ENCODE measurements around the gene VAV3.
A peak's percentile ranks its signal among the peaks of the same experiment; 100 is the strongest.
"Not testable (repeated sequence)": the region's sequence is repeated elsewhere in the genome, so short reads cannot be mapped to it uniquely, and the experiment has no call there.

Gene VAV3

GRCh38 chr1:107897438-107898345 lies 67.3 kb downstream of the VAV3 start:
- H3K4me3 ChIP-seq, result no peak overlapping the region
- peak overlapping the region in 4 of 21 experiments; percentile 20 to 45 (median 28) for H3K27ac ChIP-seq

GRCh38 chr1:107896936-107897335 lies 68.0 kb downstream of the VAV3 start:
- no peak overlapping the region for H3K4me3 ChIP-seq
- peak overlapping the region in 1 of 21 experiments; percentile 45 for H3K27ac ChIP-seq

GRCh38 chr1:107896401-107896800 lies 68.6 kb downstream of the VAV3 start:
- no peak overlapping the region for H3K4me3 ChIP-seq
- no peak overlapping the region for H3K27ac ChIP-seq

GRCh38 chr1:107895403-107896191 lies 69.4 kb downstream of the VAV3 start:
- no peak overlapping the region for H3K4me3 ChIP-seq
- H3K27ac ChIP-seq, result no peak overlapping the region

- H3K4me3 ChIP-seq, result no peak overlapping the region
- no peak overlapping the region for H3K27ac ChIP-seq
Measured at GRCh38 chr1:107894605-107895004, 70.4 kb downstream of the VAV3 start.

GRCh38 chr1:107893350-107893749 lies 71.6 kb downstream of the VAV3 start:
- not testable (repeated sequence) for H3K27ac ChIP-seq, H3K4me3 ChIP-seq

GRCh38 chr1:107889524-107889923 lies 75.5 kb downstream of the VAV3 start:
- no peak overlapping the region for H3K27ac ChIP-seq
- no peak overlapping the region for H3K4me3 ChIP-seq

GRCh38 chr1:107883562-107883961 lies 81.4 kb downstream of the VAV3 start:
- no peak overlapping the region for H3K27ac ChIP-seq
- no peak overlapping the region for H3K4me3 ChIP-seq

- H3K4me3 ChIP-seq, result no peak overlapping the region
- H3K27ac ChIP-seq, result no peak overlapping the region
Measured at GRCh38 chr1:107879927-107880326, 85.1 kb downstream of the VAV3 start.

- Histone ChIP-seq H3K27ac (no peak overlapping the region), H3K4me3 (no peak overlapping the region)
Measured at GRCh38 chr1:107879346-107879745, 85.6 kb downstream of the VAV3 start.

GRCh38 chr1:107877745-107878144 lies 87.2 kb downstream of the VAV3 start:
- peak overlapping the region in 3 of 21 experiments; percentile 7 to 48 (median 33) for H3K27ac ChIP-seq

GRCh38 chr1:107877092-107877491 lies 87.9 kb downstream of the VAV3 start:
- Histone ChIP-seq H3K27ac (peak overlapping the region in 6 of 21 experiments; percentile 7 to 48 (median 22)), H3K4me3 (no peak overlapping the region)

More at GRCh38 chr1:107877745-107878144, 87.2 kb downstream of the VAV3 start:
- no peak overlapping the region for H3K4me3 ChIP-seq

- H3K4me3 ChIP-seq, result no peak overlapping the region
- peak overlapping the region in 1 of 21 experiments; percentile 33 for H3K27ac ChIP-seq
Measured at GRCh38 chr1:107875689-107876088, 89.3 kb downstream of the VAV3 start.

- Histone ChIP-seq H3K4me3 (no peak overlapping the region), H3K27ac (no peak overlapping the region)
Measured at GRCh38 chr1:107874221-107874620, 90.8 kb downstream of the VAV3 start.

- peak overlapping the region in 5 of 21 experiments; percentile 2 to 49 (median 10) for H3K27ac ChIP-seq
- H3K4me3 ChIP-seq, result no peak overlapping the region
Measured at GRCh38 chr1:107871687-107872395, 93.1 kb downstream of the VAV3 start.

- Histone ChIP-seq H3K4me3 (no peak overlapping the region), H3K27ac (peak overlapping the region in 6 of 21 experiments; percentile 2 to 49 (median 10))
Measured at GRCh38 chr1:107871259-107871658, 93.7 kb downstream of the VAV3 start.

GRCh38 chr1:107870696-107871095 lies 94.3 kb downstream of the VAV3 start:
- no peak overlapping the region for H3K4me3 ChIP-seq

GRCh38 chr1:107867897-107868296 lies 97.1 kb downstream of the VAV3 start:
- no peak overlapping the region for H3K4me3 ChIP-seq
- peak overlapping the region in 1 of 21 experiments; percentile 15 for H3K27ac ChIP-seq

More at GRCh38 chr1:107870696-107871095, 94.3 kb downstream of the VAV3 start:
- peak overlapping the region in 3 of 21 experiments; percentile 4 to 49 (median 16) for H3K27ac ChIP-seq

GRCh38 chr1:107867422-107867821 lies 97.6 kb downstream of the VAV3 start:
- H3K27ac ChIP-seq, result peak overlapping the region in 1 of 21 experiments; percentile 15
- H3K4me3 ChIP-seq, result no peak overlapping the region

- no peak overlapping the region for H3K27ac ChIP-seq
- H3K4me3 ChIP-seq, result no peak overlapping the region
Measured at GRCh38 chr1:107866870-107867269, 98.1 kb downstream of the VAV3 start.
